SK-N-SH (cell line): ENCODE data around the gene GPR55. TPM values are rescaled to one million over a fixed set of nuclear protein-coding genes. Genes with fewer than 3 reads are reported as not detected.

Source experiments
- CTCF ChIA-PET: fragments of 300-600, 350-600 bp; formaldehyde crosslinking; extraction: SDS; loops from one replicate; lab custom pipeline; 2021; lab: Yijun Ruan, JAX
- POLR2A ChIA-PET: fragments of 350-600 bp; sonication (Branson Sonifier 250); formaldehyde crosslinking; extraction: SDS; loops from one replicate; lab custom pipeline; 2020; ENCODE audit warnings: antibody characterized with exemption, inconsistent platforms; lab: Yijun Ruan, JAX
- DNase-seq: peaks from one replicate; pipeline ENCODE4 v3.0.0; 2012
- H2AFZ ChIP-seq: fragments of 200-600 bp; sonication (generic); 2 replicates; pipeline ENCODE4 v1.8.1; 2016; ENCODE audit warnings: antibody characterized with exemption, mild to moderate bottlenecking, low read depth
- H3F3A ChIP-seq: fragments of 200-600 bp; sonication (generic); replicated peaks from 2 replicates; pipeline ENCODE3; 2016; ENCODE audit warnings: antibody characterized with exemption, mild to moderate bottlenecking; ENCODE audit not compliant: insufficient read depth
- H3K27ac ChIP-seq, 2 experiments: fragments of 200-500 bp in 1 of 2; fragments of 200-600 bp in 1 of 2; sonication (Bioruptor generic) in 1 of 2; sonication (generic), shearing (Covaris generic) in 1 of 2; 2 replicates each; pipeline versions ENCODE4 v1.5.1 to v1.6.1; 2014 to 2016; ENCODE audit warnings: low read depth in 2 of 2, inconsistent platforms in 1 of 2, low read length in 1 of 2, mild to moderate bottlenecking in 1 of 2, mixed read lengths in 1 of 2
- H3K27me3 ChIP-seq: fragments of 200-600 bp; sonication (generic), shearing (Covaris generic); 2 replicates; pipeline ENCODE4 v1.6.1; 2016; ENCODE audit warnings: mixed run types; ENCODE audit not compliant: insufficient read depth
- H3K36me3 ChIP-seq, 2 experiments: fragments of 200-500 bp in 1 of 2; fragments of 200-600 bp in 1 of 2; sonication (Bioruptor generic) in 1 of 2; sonication (generic) in 1 of 2; replicated peaks in 1 of 2; 2 replicates each; pipeline versions ENCODE3 to v1.5.1; 2014 to 2016; ENCODE audit warnings: low read length in 1 of 2, mild to moderate bottlenecking in 1 of 2; ENCODE audit not compliant: insufficient read depth in 2 of 2, control insufficient read depth in 1 of 2
- H3K4me1 ChIP-seq, 2 experiments: fragments of 200-500 bp in 1 of 2; fragments of 200-600 bp in 1 of 2; sonication (Bioruptor generic) in 1 of 2; sonication (generic), shearing (Covaris generic) in 1 of 2; 2 replicates each; pipeline versions ENCODE4 v1.5.1 to v1.6.1; 2014 to 2016; ENCODE audit warnings: low read depth in 1 of 2, low read length in 1 of 2, mixed run types in 1 of 2; ENCODE audit not compliant: insufficient read depth in 2 of 2, control insufficient read depth in 1 of 2
- H3K4me2 ChIP-seq: fragments of 200-600 bp; sonication (generic), shearing (Covaris generic); 2 replicates; pipeline ENCODE4 v1.6.1; 2017; ENCODE audit warnings: mixed run types
- H3K4me3 ChIP-seq, 2 experiments: fragments of 200-500 bp in 1 of 2; fragments of 200-600 bp in 1 of 2; sonication (Bioruptor generic) in 1 of 2; sonication (generic), shearing (Covaris generic) in 1 of 2; 2 replicates each; pipeline versions ENCODE4 v1.5.1 to v1.8.1; 2014 to 2016; ENCODE audit warnings: low read depth in 2 of 2, inconsistent platforms in 1 of 2, low read length in 1 of 2, mild to moderate bottlenecking in 1 of 2, mixed read lengths in 1 of 2, moderate library complexity in 1 of 2
- H3K79me2 ChIP-seq: fragments of 200-600 bp; sonication (generic); 2 replicates; pipeline ENCODE4 v1.8.1; 2017; ENCODE audit warnings: mild to moderate bottlenecking; ENCODE audit not compliant: insufficient read depth
- H3K9ac ChIP-seq: fragments of 200-600 bp; sonication (generic); 2 replicates; pipeline ENCODE4 v1.6.1; 2017; ENCODE audit warnings: mixed run types
- H3K9me2 ChIP-seq: fragments of 200-600 bp; sonication (generic); 2 replicates; pipeline ENCODE4 v1.6.1; 2017; ENCODE audit warnings: mixed run types
- H3K9me3 ChIP-seq: fragments of 200-600 bp; sonication (generic); 2 replicates; pipeline ENCODE4 v1.6.1; 2017; ENCODE audit warnings: mixed run types, mild to moderate bottlenecking, moderate library complexity
- H4K20me1 ChIP-seq: fragments of 200-600 bp; sonication (generic); 2 replicates; pipeline ENCODE4 v1.6.1; 2017; ENCODE audit warnings: mild to moderate bottlenecking, mixed run types; ENCODE audit not compliant: insufficient read depth
- CHD2 ChIP-seq: fragments of 150-350 bp; IDR thresholded peaks from 2 replicates; pipeline ENCODE4 v1.6.1; 2018; ENCODE audit warnings: low read length; ENCODE audit not compliant: partially characterized antibody
- EP300 ChIP-seq, 2 experiments: IDR thresholded peaks; 2 replicates each; pipeline versions ENCODE4 v1.4.0 to v1.6.1; 2012; ENCODE audit warnings: borderline replicate concordance in 1 of 2, low read depth in 1 of 2, low read length in 1 of 2
- EZH2phosphoT487 ChIP-seq: fragments of 200-600 bp; sonication (generic); IDR thresholded peaks from 2 replicates; pipeline ENCODE4 v1.6.1; 2017; ENCODE audit warnings: low read depth, mixed run types, mild to moderate bottlenecking, antibody characterized with exemption, moderate library complexity, borderline replicate concordance
- FOSL2 ChIP-seq: IDR thresholded peaks from 2 replicates; pipeline ENCODE4 v1.4.0; 2012; ENCODE audit warnings: low read depth, mild to moderate bottlenecking, moderate library complexity, borderline replicate concordance
- FOXM1 ChIP-seq: IDR thresholded peaks from 2 replicates; pipeline ENCODE4 v1.4.0; 2012; ENCODE audit warnings: low read depth, mild to moderate bottlenecking
- GABPA ChIP-seq: IDR thresholded peaks from 2 replicates; pipeline ENCODE4 v1.4.0; 2012; ENCODE audit warnings: low read depth, mild to moderate bottlenecking
- GATA2 ChIP-seq: sonication (generic); formaldehyde crosslinking; IDR thresholded peaks from 2 replicates; pipeline ENCODE4 v1.5.0; 2020; ENCODE audit warnings: mild to moderate bottlenecking, missing genetic modification reagents
- IRF3 ChIP-seq: fragments of 150-350 bp; IDR thresholded peaks from 2 replicates; pipeline ENCODE4 v1.6.1; 2016; ENCODE audit warnings: mild to moderate bottlenecking, low read depth, low read length
- MAX ChIP-seq: IDR thresholded peaks from 2 replicates; pipeline ENCODE4 v1.4.0; 2012; ENCODE audit warnings: low read depth
- MEF2A ChIP-seq: IDR thresholded peaks from 2 replicates; pipeline ENCODE4 v1.4.0; 2012; ENCODE audit warnings: low read depth, borderline replicate concordance
- MXI1 ChIP-seq: IDR thresholded peaks from 2 replicates; pipeline ENCODE4 v1.6.1; 2012; ENCODE audit warnings: mild to moderate bottlenecking, low read depth, low read length, improper control_type of control experiment
- NFIC ChIP-seq: IDR thresholded peaks from 2 replicates; pipeline ENCODE4 v1.4.0; 2012; ENCODE audit warnings: borderline replicate concordance
- NRF1 ChIP-seq: IDR thresholded peaks from 2 replicates; pipeline ENCODE4 v1.6.1; 2012; ENCODE audit warnings: low read depth, mild to moderate bottlenecking, low read length
- POLR2AphosphoS5 ChIP-seq: IDR thresholded peaks from 2 replicates; pipeline ENCODE4 v1.6.1; 2012; ENCODE audit warnings: low read depth, low read length
- RAD21 ChIP-seq: IDR thresholded peaks from 2 replicates; pipeline ENCODE4 v1.6.1; 2012; ENCODE audit warnings: mild to moderate bottlenecking, low read length
- RCOR1 ChIP-seq: fragments of 150-350 bp; IDR thresholded peaks from 2 replicates; pipeline ENCODE4 v1.6.1; 2017; ENCODE audit warnings: antibody characterized with exemption, low read length
- REST ChIP-seq: IDR thresholded peaks from 2 replicates; pipeline ENCODE4 v1.6.1; 2012; ENCODE audit warnings: mild to moderate bottlenecking, low read depth, low read length, moderate library complexity
- RFX5 ChIP-seq: IDR thresholded peaks from 2 replicates; pipeline ENCODE4 v1.6.1; 2012; ENCODE audit warnings: mild to moderate bottlenecking, improper control_type of control experiment, low read length
- RXRA ChIP-seq: IDR thresholded peaks from 2 replicates; pipeline ENCODE4 v1.4.0; 2012; ENCODE audit warnings: low read depth, mild to moderate bottlenecking, borderline replicate concordance
- SIN3A ChIP-seq: IDR thresholded peaks from 2 replicates; pipeline ENCODE4 v1.6.1; 2012; ENCODE audit warnings: low read depth, mild to moderate bottlenecking, low read length, moderate library complexity, borderline replicate concordance
- TAF1 ChIP-seq: IDR thresholded peaks from 2 replicates; pipeline ENCODE4 v1.6.1; 2012; ENCODE audit warnings: low read depth, mild to moderate bottlenecking, low read length, moderate library complexity, borderline replicate concordance
- TEAD4 ChIP-seq: IDR thresholded peaks from 2 replicates; pipeline ENCODE4 v1.4.0; 2012; ENCODE audit warnings: mild to moderate bottlenecking, borderline replicate concordance; ENCODE audit not compliant: insufficient read depth
- USF1 ChIP-seq: IDR thresholded peaks from 2 replicates; pipeline ENCODE4 v1.4.0; 2012; ENCODE audit warnings: low read depth, borderline replicate concordance
- USF2 ChIP-seq: fragments of 150-350 bp; IDR thresholded peaks from 2 replicates; pipeline ENCODE4 v1.6.1; 2017; ENCODE audit warnings: antibody characterized with exemption, low read length, low read depth, borderline replicate concordance
- YY1 ChIP-seq: IDR thresholded peaks from 2 replicates; pipeline ENCODE4 v1.4.0; 2012; ENCODE audit warnings: low read depth, mild to moderate bottlenecking
- WGBS: methylation state at CpG from one replicate; pipeline ENCODE4 v1.1.6; 2017; ENCODE audit warnings: low lambda C conversion rate; 5-methylcytosine and 5-hydroxymethylcytosine counted together
- polyA plus RNA-seq, 3 experiments: library from polyadenylated mRNA; depleted of rRNA; stranded (reverse); fragments of >200 nt; gene quantifications; 2 replicates each; pipeline ENCODE4 v1.2.3, GENCODE V29; 2012

GPR55 gene
- polyA plus RNA-seq, 1 of the 3 experiments (the other 2 are of a cell fraction), result not detected

GRCh38 chr2:230938098-230938497, 13.1 kb upstream of the GPR55 start (continued):
- TF ChIP-seq FOSL2 (no peak), NFIC (no peak), USF1 (no peak), RFX5 (no peak), GATA2 (CRISPR knock-in tag) (no peak), FOXM1 (no peak), TEAD4 (no peak), GABPA (no peak), USF2 (no peak)

GRCh38 chr2:230937362-230937761, 12.3 kb upstream of the GPR55 start:
- H3K9me3 ChIP-seq, result no peaks in the 10 kb centered on the region
- TF ChIP-seq POLR2AphosphoS5 (no peak), RCOR1 (no peak), EP300 (IDR thresholded peaks at IDR 0.05; ENCODE audit: borderline replicate concordance in 1 of 2, low read depth in 1 of 2, low read length in 1 of 2) (no peak), REST (no peak), SIN3A (no peak), MEF2A (no peak), RXRA (no peak), RAD21 (no peak), NRF1 (no peak), GABPA (no peak), IRF3 (no peak), YY1 (no peak), CHD2 (no peak), EZH2phosphoT487 (no peak), MAX (no peak), TAF1 (no peak), MXI1 (no peak)
- TF ChIP-seq, all 33 proteins: peak for 0
- ChIA-PET POLR2A (no interaction called here), CTCF (interaction anchor here (1.0 kb wide), 2 partner anchors 10 to 113 kb away, joined by 3 to 7 read pairs; no protein-coding TSS in a partner anchor)
- H2AFZ ChIP-seq, result no peak overlapping the region
- no peaks in the 10 kb centered on the region for H3K36me3 ChIP-seq
- no peaks in the 10 kb centered on the region for H3K27me3 ChIP-seq
- no peak overlapping the region for H3K4me2 ChIP-seq
- H3K79me2 ChIP-seq, result no peaks in the 10 kb centered on the region
- no peaks in the 10 kb centered on the region for H4K20me1 ChIP-seq
- no peaks in the 10 kb centered on the region for H3F3A ChIP-seq
- no peak for DNase-seq
- no peaks in the 10 kb centered on the region; a peak in 1 of 4 replicates for H3K4me1 ChIP-seq
- no peak overlapping the region for H3K4me3 ChIP-seq
- H3K9ac ChIP-seq, result no peak overlapping the region
- no peaks in the 10 kb centered on the region for H3K9me2 ChIP-seq
- H3K27ac ChIP-seq, result no peak overlapping the region
- 29% methylated on average over 4 of the region's 4 CpGs for WGBS
